ENCODE measurements around the gene GJB3.

The GJB3 gene

GRCh38 chr1:34824817-34825454 lies 43.9 kb downstream of the GJB3 start:
- H3K9me3 ChIP-seq (ENCODE audit: control insufficient read depth, insufficient read depth, low read length), result no peaks in the 10 kb centered on the region
- no peaks in the 10 kb centered on the region for H3K36me3 ChIP-seq (ENCODE audit: control insufficient read depth, low read length)
- no peaks in the 10 kb centered on the region for H3K79me2 ChIP-seq (ENCODE audit: control insufficient read depth, low read length)
- H3K27me3 ChIP-seq (ENCODE audit: control insufficient read depth, low read length), result no peaks in the 10 kb centered on the region
- no peaks in the 10 kb centered on the region for H4K20me1 ChIP-seq (ENCODE audit: control insufficient read depth, insufficient read depth, low read depth, low read length)
- H3K27ac ChIP-seq (ENCODE audit: low read depth, low read length), result no peak overlapping the region
- H3K9me2 ChIP-seq (replicated peaks; ENCODE audit: control insufficient read depth, low read length), result no peaks in the 10 kb centered on the region
- H3K4me1 ChIP-seq (ENCODE audit: control insufficient read depth, low read length), result no peaks in the 10 kb centered on the region
- TF ChIP-seq EZH2phosphoT487 (IDR thresholded peaks at IDR 0.05; ENCODE audit: borderline replicate concordance, low read length), result no peak
- no peak for TF ChIP-seq CTCF (IDR thresholded peaks at IDR 0.05; ENCODE audit: low read depth, low read length, poor library complexity, severe bottlenecking)
- H3F3A ChIP-seq (ENCODE audit: control insufficient read depth, insufficient read depth), result no peaks in the 10 kb centered on the region
- H3K4me2 ChIP-seq (ENCODE audit: low read length), result no peak overlapping the region
- H3K4me3 ChIP-seq (ENCODE audit: low read length), result no peak overlapping the region

GRCh38 chr1:34825455-34826091 lies 44.6 kb downstream of the GJB3 start:
- Histone ChIP-seq H3K27ac (ENCODE audit: low read depth, low read length) (no peak overlapping the region), H3K36me3 (ENCODE audit: control insufficient read depth, low read length) (no peaks in the 10 kb centered on the region), H3K9me3 (ENCODE audit: control insufficient read depth, insufficient read depth, low read length) (no peaks in the 10 kb centered on the region), H3F3A (ENCODE audit: control insufficient read depth, insufficient read depth) (no peaks in the 10 kb centered on the region), H3K4me3 (ENCODE audit: low read length) (no peak overlapping the region), H3K27me3 (ENCODE audit: control insufficient read depth, low read length) (no peaks in the 10 kb centered on the region), H3K4me1 (ENCODE audit: control insufficient read depth, low read length) (no peaks in the 10 kb centered on the region), H4K20me1 (ENCODE audit: control insufficient read depth, insufficient read depth, low read depth, low read length) (no peaks in the 10 kb centered on the region), H3K9me2 (replicated peaks; ENCODE audit: control insufficient read depth, low read length) (no peaks in the 10 kb centered on the region), H3K4me2 (ENCODE audit: low read length) (no peak overlapping the region), H3K79me2 (ENCODE audit: control insufficient read depth, low read length) (no peaks in the 10 kb centered on the region)
- no peak for TF ChIP-seq CTCF (IDR thresholded peaks at IDR 0.05; ENCODE audit: low read depth, low read length, poor library complexity, severe bottlenecking)
- no peak for TF ChIP-seq EZH2phosphoT487 (IDR thresholded peaks at IDR 0.05; ENCODE audit: borderline replicate concordance, low read length)

GRCh38 chr1:34827341-34827941 lies 46.4 kb downstream of the GJB3 start:
- Histone ChIP-seq H3K4me2 (ENCODE audit: low read length) (no peak overlapping the region), H3F3A (ENCODE audit: control insufficient read depth, insufficient read depth) (no peaks in the 10 kb centered on the region), H3K79me2 (ENCODE audit: control insufficient read depth, low read length) (no peaks in the 10 kb centered on the region), H3K9me3 (ENCODE audit: control insufficient read depth, insufficient read depth, low read length) (no peaks in the 10 kb centered on the region), H3K4me3 (ENCODE audit: low read length) (no peak overlapping the region), H4K20me1 (ENCODE audit: control insufficient read depth, insufficient read depth, low read depth, low read length) (no peaks in the 10 kb centered on the region), H3K27me3 (ENCODE audit: control insufficient read depth, low read length) (no peaks in the 10 kb centered on the region), H3K36me3 (ENCODE audit: control insufficient read depth, low read length) (no peaks in the 10 kb centered on the region), H3K9me2 (replicated peaks; ENCODE audit: control insufficient read depth, low read length) (no peaks in the 10 kb centered on the region), H3K4me1 (ENCODE audit: control insufficient read depth, low read length) (no peaks in the 10 kb centered on the region), H3K27ac (ENCODE audit: low read depth, low read length) (no peak overlapping the region)
- TF ChIP-seq EZH2phosphoT487 (IDR thresholded peaks at IDR 0.05; ENCODE audit: borderline replicate concordance, low read length), result no peak
- no peak for TF ChIP-seq CTCF (IDR thresholded peaks at IDR 0.05; ENCODE audit: low read depth, low read length, poor library complexity, severe bottlenecking)
